ENCODE measurements around the gene RCVRN.

RCVRN gene

GRCh38 chr17:9895923-9896322, 9.1 kb downstream of the RCVRN start:
- DNase-seq: no peak

- DNase-seq: no peak
Observed at GRCh38 chr17:9894231-9894630, 10.8 kb downstream of the RCVRN start.

- no peak for DNase-seq
Observed at GRCh38 chr17:9893411-9894012, 11.6 kb downstream of the RCVRN start.

DNA sequence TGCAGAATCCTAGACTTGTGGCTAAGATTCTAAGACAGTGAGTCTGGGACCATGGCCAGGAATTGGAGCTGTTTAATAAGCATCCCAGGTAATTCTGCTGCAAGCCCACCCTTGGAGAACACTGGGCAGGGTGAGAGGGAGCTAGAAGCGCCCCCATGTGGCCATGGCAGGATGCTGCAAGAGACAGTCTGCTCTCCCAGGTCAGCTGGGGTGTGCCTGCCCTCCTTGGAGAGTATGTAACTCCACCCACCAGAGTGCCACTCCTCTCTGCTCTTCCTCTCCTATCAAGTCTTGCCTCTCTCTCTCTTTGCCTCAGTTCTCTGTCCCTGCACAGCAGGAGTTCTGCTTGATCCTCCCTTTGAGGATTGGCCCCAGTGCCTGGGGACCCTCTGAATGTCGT, 14.9 kb downstream of the RCVRN start:
- no peak for DNase-seq

- no peak for DNase-seq
Observed at GRCh38 chr17:9887508-9887907, 17.6 kb downstream of the RCVRN start.

DNA sequence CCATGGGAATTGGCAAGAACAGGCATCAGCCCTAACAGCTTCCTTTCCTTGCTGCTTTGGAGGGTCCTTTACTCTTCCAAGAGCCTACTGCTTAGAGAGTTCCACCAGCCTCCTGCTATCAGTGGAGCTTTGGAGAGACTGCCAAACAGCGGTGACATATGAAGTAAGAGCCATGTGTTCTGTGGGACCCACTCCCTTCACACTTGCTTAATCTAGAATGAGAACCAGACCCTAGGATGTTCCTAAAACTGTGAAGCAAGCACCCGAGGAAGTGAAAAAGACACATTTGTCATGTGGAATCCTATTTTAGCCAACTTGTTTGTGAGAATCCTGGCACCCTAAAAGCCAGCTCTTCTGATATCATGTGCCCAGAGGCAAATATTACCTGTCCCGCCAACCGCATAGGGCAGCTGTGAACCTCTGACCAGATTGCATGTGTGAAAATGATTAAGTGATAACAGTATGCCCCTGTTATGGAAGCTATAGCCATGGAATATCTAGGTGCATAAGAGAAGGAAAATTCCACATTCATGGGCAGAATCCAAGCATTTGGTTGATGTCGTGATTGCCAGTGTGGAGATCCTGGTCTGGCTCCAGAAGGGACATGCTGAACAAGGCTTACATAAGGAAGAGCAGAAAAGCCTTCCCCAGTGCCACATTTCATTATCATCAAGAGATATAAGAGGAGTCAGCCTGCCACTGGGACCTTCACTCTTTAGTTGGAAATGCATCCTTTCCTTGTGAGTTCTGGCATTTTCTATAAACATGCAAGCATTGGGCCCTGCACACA, 18.7 kb downstream of the RCVRN start:
- DNase-seq: no peak

DNA sequence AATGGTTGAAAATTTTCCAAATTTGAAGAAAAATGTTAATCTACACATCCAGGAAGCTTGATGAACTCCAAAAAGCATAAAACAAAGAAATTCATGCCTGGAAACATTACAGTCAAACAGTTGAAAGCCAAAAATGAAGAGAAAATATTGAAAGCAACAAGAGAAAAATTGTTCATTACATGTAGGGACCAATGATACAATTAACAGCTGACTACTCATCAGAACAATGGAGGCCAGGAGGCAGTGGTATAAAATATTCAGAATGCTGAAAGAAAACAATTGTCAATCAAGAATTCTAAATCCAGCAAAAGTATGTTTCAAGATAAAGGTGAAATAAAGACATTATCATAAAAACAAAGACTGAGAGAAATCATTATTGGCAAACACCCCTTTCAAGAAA, 21.6 kb downstream of the RCVRN start:
- DNase-seq: no peak

DNA sequence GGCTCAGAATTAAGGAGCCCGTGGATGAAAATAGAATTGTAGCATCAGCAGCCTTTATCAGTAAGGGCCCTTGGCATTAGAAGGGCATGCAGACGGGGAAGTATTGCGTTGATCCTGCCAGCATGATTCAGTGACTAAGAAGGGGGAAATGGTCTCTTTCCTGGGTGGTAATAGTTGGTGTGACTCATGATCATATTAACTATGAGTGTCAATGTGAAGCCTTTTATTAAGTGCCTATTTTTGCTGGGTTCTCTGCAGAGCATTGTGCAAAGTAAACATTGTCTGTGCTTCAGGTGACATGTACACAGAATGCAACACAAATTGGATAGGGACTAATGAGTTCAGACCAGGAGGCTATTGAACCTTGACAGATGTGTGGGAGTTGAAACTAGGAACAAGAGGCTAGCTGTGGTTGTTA, 24.5 kb downstream of the RCVRN start:
- no peak for DNase-seq

- no peak for DNase-seq
Observed at GRCh38 chr17:9878786-9879525, 26.1 kb downstream of the RCVRN start.

GRCh38 chr17:9878356-9878755, 26.7 kb downstream of the RCVRN start:
- no peak for DNase-seq

GRCh38 chr17:9875441-9875840, 29.6 kb downstream of the RCVRN start:
- DNase-seq: no peak

GRCh38 chr17:9874722-9875121, 30.3 kb downstream of the RCVRN start:
- no peak for DNase-seq

DNA sequence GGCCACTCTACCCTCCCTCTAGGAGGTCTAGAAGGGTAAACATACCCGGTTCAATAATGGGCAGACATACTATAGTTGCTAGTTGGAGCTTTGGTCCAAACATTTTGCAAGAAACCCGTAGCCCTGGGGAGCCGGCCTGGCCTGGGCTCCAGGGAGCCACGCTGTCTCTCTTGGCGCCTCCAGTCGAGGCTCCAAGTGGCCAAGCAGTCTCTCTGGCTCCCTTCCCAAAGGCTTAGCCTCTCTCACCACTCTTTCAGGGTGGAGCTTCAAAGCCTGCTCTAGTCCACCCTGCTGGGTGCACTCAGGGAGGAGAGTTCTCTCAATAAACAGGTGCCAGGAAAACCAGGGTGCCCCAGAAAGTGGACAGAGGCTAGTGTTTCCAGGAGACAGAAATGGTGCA, 32.2 kb downstream of the RCVRN start:
- no peak for DNase-seq

DNA sequence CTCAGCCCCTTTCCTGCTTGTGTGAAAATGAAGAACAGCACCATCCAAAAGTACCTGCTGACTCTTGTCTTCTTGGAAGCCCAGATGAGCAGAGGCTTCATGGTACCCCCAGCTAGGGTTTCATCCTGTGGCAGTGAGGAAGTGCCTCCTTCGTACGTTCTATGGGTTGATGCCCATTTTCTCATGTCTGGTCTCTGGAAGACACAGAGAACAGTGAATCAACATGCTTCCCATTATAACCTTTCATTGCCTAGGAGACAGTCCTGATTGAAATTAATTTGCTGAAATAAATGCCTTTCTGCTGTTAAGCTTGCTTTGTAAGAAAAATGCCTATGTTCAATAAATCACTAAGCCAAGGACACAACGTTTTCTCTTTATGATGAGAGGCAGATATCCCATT, 36.5 kb downstream of the RCVRN start:
- DNase-seq: no peak

- DNase-seq: no peak
Observed at GRCh38 chr17:9865586-9865985, 39.5 kb downstream of the RCVRN start.

- no peak for DNase-seq
Observed at GRCh38 chr17:9862949-9863348, 42.1 kb downstream of the RCVRN start.

DNA sequence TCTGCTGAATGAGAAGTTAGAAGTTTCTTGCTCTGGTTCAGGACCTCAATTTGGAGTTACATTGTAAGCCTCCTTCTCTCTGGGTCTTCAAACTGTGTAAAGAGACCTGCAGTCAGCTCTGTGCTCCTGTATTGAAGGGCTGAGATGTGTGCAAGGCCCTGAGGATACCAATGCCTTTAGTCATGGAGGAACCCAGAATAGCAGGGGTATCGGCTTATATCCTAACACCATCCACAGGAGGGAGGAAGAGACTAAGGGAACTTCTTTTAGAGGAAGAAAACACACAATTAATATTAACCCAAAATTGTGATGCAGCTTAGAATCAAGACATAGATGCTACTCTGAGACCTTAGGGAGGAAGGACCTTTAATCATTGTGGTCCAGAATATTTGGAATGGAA, 42.9 kb downstream of the RCVRN start:
- DNase-seq: no peak

GRCh38 chr17:9860851-9861250, 44.2 kb downstream of the RCVRN start:
- DNase-seq: no peak

DNA sequence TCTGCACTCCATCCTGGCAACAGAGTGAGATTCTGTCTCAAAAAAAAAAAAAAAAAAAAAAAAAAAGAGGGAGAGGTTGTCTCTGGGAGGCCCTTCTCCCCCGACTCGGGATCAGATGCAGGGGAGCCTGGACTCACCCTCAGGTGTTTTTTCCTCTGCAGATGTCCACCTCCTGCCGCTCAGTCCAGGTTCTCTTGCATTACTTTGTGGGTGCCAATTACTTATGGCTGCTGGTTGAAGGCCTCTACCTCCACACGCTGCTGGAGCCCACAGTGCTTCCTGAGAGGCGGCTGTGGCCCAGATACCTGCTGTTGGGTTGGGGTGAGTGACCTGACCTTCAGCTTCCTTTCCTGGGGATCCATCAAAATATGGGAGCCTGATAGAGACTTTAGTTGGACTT, 45.3 kb downstream of the RCVRN start:
- DNase-seq: no peak

DNA sequence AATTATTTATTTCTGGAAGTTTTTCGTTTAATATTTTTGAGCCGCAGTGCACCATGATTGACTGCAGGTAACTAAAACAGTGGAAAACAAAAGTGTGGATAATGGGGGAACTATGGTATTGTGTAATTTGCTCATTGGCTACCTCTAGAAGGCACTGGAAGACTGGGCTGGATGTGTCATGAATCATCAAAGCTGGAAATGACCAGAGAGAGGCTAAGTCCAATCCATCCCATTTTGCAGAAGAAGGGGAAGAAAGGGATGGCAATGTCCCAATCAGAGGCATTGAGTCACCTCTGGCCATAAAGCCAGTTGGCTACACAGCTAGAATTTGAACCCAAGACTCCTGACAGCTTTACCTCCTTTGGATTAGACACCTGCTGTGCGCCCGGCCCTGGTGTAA, 50.0 kb downstream of the RCVRN start:
- no peak for DNase-seq

- no peak for DNase-seq
Observed at GRCh38 chr17:9854255-9854654, 50.8 kb downstream of the RCVRN start.

GRCh38 chr17:9850151-9850550, 54.9 kb downstream of the RCVRN start:
- no peak for DNase-seq

Data from activated CD4-positive, alpha-beta T cell treated with anti-CD3 and anti-CD28 coated beads, Interleukin-2, amount 50 U/mL, for 4 hours (primary cell).